A673 (cell line): ENCODE results near the gene INAFM2. TPM values are rescaled to one million over a fixed set of nuclear protein-coding genes. Genes with fewer than 3 reads are reported as not detected.

Source experiments
- BruUV-seq: library from RNA; stranded (reverse); fragments of 400-500 nt; replicated peaks from 2 replicates; lab custom pipeline; 2021; lab: Mats Ljungman, UMichigan
- CTCF ChIA-PET: fragments of 300-600 bp; sonication (Branson Sonifier 250); formaldehyde crosslinking; loops from one replicate; lab custom pipeline; 2022; ENCODE audit warnings: antibody characterized with exemption; lab: Charles Lee
- POLR2A ChIA-PET: fragments of 300-600 bp; sonication (Branson Sonifier 250); formaldehyde crosslinking; loops from one replicate; lab custom pipeline; 2022; ENCODE audit warnings: antibody characterized with exemption; ENCODE audit not compliant: low non-redundant PET; lab: Charles Lee
- DNase-seq: peaks from one replicate; pipeline ENCODE4 v3.0.0-alpha.2; 2015; ENCODE audit warnings: low spot score
- H3K27ac ChIP-seq: fragments of 200-600 bp; sonication (generic); 2 replicates; pipeline ENCODE4 v1.5.1; 2016; ENCODE audit warnings: mixed run types, low read depth, mild to moderate bottlenecking, mixed read lengths, antibody characterized with exemption, low read length; ENCODE audit not compliant: poor library complexity, severe bottlenecking
- H3K27me3 ChIP-seq: fragments of 200-600 bp; sonication (generic); replicated peaks from 2 replicates; pipeline ENCODE4 v1.6.1; 2017; ENCODE audit warnings: mixed run types, low read depth, mild to moderate bottlenecking, mixed read lengths, antibody characterized with exemption, low read length; ENCODE audit not compliant: insufficient read depth, poor library complexity
- H3K36me3 ChIP-seq: fragments of 200-600 bp; sonication (generic); 2 replicates; pipeline ENCODE4 v1.6.1; 2016; ENCODE audit warnings: mixed run types, mild to moderate bottlenecking, mixed read lengths, antibody characterized with exemption, low read length; ENCODE audit not compliant: insufficient read depth, poor library complexity, severe bottlenecking
- H3K4me1 ChIP-seq: fragments of 200-600 bp; sonication (generic); 2 replicates; pipeline ENCODE4 v1.6.1; 2017; ENCODE audit warnings: mixed run types, mild to moderate bottlenecking, mixed read lengths, antibody characterized with exemption, low read length; ENCODE audit not compliant: insufficient read depth, poor library complexity, severe bottlenecking
- H3K4me3 ChIP-seq: fragments of 200-600 bp; sonication (generic); 2 replicates; pipeline ENCODE4 v1.5.1; 2016; ENCODE audit warnings: low read depth, mixed run types, mild to moderate bottlenecking, mixed read lengths, low read length; ENCODE audit not compliant: poor library complexity, severe bottlenecking
- H3K9me3 ChIP-seq: fragments of 200-600 bp; sonication (generic); 2 replicates; pipeline ENCODE4 v1.6.1; 2016; ENCODE audit warnings: mixed run types, low read depth, mild to moderate bottlenecking, mixed read lengths, antibody characterized with exemption, low read length; ENCODE audit not compliant: poor library complexity, severe bottlenecking
- CTCF ChIP-seq: fragments of 300-800, 200-600 bp; sonication (generic); conservative IDR thresholded peaks from 2 replicates; pipeline ENCODE4 v1.5.1; 2017; ENCODE audit warnings: low read depth, mild to moderate bottlenecking, antibody characterized with exemption, low read length, moderate library complexity, mixed read lengths
- EZH2 ChIP-seq: fragments of 200-600 bp; sonication (generic); IDR thresholded peaks from 2 replicates; pipeline ENCODE4 v1.6.1; 2017; ENCODE audit warnings: borderline replicate concordance, low read depth, mild to moderate bottlenecking, mixed read lengths, antibody characterized with exemption, low read length; ENCODE audit not compliant: poor library complexity, severe bottlenecking
- intact Hi-C: fragments of 100-400 bp; cut with micrococcal nuclease; formaldehyde crosslinking; loops from one replicate; pipeline ENCODE4 v1.10.0; 2022; ENCODE audit not compliant: unreplicated experiment
- total RNA-seq: library from RNA; stranded (reverse); gene quantifications from 2 replicates; pipeline ENCODE4 v1.2.3, GENCODE V29; 2021

INAFM2 gene
- total RNA-seq, 1 experiment from 2014 or later, result 14.5 TPM

GRCh38 chr15:40364251-40364650 is 40.8 kb downstream of the INAFM2 start:
- Histone ChIP-seq H3K36me3 (no peaks in the 10 kb centered on the region), H3K4me3 (no peak overlapping the region), H3K27me3 (no peaks in the 10 kb centered on the region), H3K27ac (no peak overlapping the region), H3K9me3 (no peaks in the 10 kb centered on the region), H3K4me1 (peaks cover 9% of the 10 kb centered on the region)
- DNase-seq, result no peak
- CTCF ChIA-PET, result no interaction called here
- TF ChIP-seq EZH2 (no peak), CTCF (no peak)
- BruUV-seq, result no TSS peak
- POLR2A ChIA-PET, result interaction anchor here (1.2 kb wide), 1 partner anchor 41 kb away, joined by 4 read pairs; no protein-coding TSS in a partner anchor
- intact Hi-C loops, result no loop called here

- BruUV-seq, result no TSS peak
- CTCF ChIA-PET, result no interaction called here
- no peak for DNase-seq
- intact Hi-C loops, result no loop called here
- no peaks in the 10 kb centered on the region for H3K27me3 ChIP-seq
- H3K27ac ChIP-seq, result no peak overlapping the region
- POLR2A ChIA-PET, result interaction anchor here (1.2 kb wide), 1 partner anchor 42 kb away, joined by 4 read pairs; no protein-coding TSS in a partner anchor
- H3K4me3 ChIP-seq, result no peak overlapping the region
- no peaks in the 10 kb centered on the region for H3K9me3 ChIP-seq
- H3K36me3 ChIP-seq, result no peaks in the 10 kb centered on the region
- TF ChIP-seq CTCF, result no peak
- no peak for TF ChIP-seq EZH2
- peaks cover 9% of the 10 kb centered on the region for H3K4me1 ChIP-seq
Measured at GRCh38 chr15:40365016-40365415, 41.5 kb downstream of the INAFM2 start.

GRCh38 chr15:40365624-40366456 is 42.3 kb downstream of the INAFM2 start:
- POLR2A ChIA-PET, result no interaction called here
- no TSS peak for BruUV-seq

More at GRCh38 chr15:40365624-40366456, 42.3 kb downstream of the INAFM2 start:
- TF ChIP-seq EZH2 (no peak), CTCF (no peak)
- no peaks in the 10 kb centered on the region for H3K27me3 ChIP-seq
- no peak overlapping the region for H3K27ac ChIP-seq
- no peak for DNase-seq
- CTCF ChIA-PET, result interaction anchor here (0.8 kb wide), 1 partner anchor 12 kb away, joined by 4 read pairs; no protein-coding TSS in a partner anchor
- H3K4me3 ChIP-seq, result no peak overlapping the region
- H3K4me1 ChIP-seq, result peaks cover 9% of the 10 kb centered on the region
- no peaks in the 10 kb centered on the region for H3K9me3 ChIP-seq
- H3K36me3 ChIP-seq, result no peaks in the 10 kb centered on the region
- intact Hi-C loops, result no loop called here
